ENCODE data around the gene C3orf22.

Gene C3orf22

GRCh38 chr3:126503701-126504100 is 55.0 kb downstream of the C3orf22 start:
- no peak overlapping the region for H3K23ac ChIP-seq (ENCODE audit: low read length in 2 of 2)
- H2BK15ac ChIP-seq (ENCODE audit: low read depth, poor library complexity, severe bottlenecking) = no peak overlapping the region
- H3K9me3 ChIP-seq (ENCODE audit: control insufficient read depth, low read length) = no peaks in the 10 kb centered on the region
- no peak for DNase-seq
- no peak overlapping the region for H2AFZ ChIP-seq (ENCODE audit: low read depth, low read length)
- H2AK5ac ChIP-seq (ENCODE audit: low read length, severe bottlenecking) = no peak overlapping the region
- H3K4me2 ChIP-seq (ENCODE audit: low read length, poor library complexity, severe bottlenecking) = no peak overlapping the region
- H3K18ac ChIP-seq (ENCODE audit: low read depth in 1 of 2, low read length in 2 of 2) = no peak overlapping the region
- H4K91ac ChIP-seq (ENCODE audit: low read length) = no peak overlapping the region
- H3K27me3 ChIP-seq (ENCODE audit: control insufficient read depth in 1 of 2, insufficient read depth in 1 of 2, low read length in 2 of 2) = peaks cover 5 to 42% of the 10 kb centered on the region in 2 experiments
- no peak overlapping the region for H3K4me3 ChIP-seq (ENCODE audit: insufficient read depth in 1 of 2, low read depth in 1 of 2, low read length in 2 of 2)
- H3K4ac ChIP-seq (ENCODE audit: low read depth in 1 of 2, low read length in 2 of 2) = no peak overlapping the region
- H3K4me1 ChIP-seq (ENCODE audit: control insufficient read depth, insufficient read depth, low read depth, low read length) = peaks cover 2% of the 10 kb centered on the region
- no peaks in the 10 kb centered on the region for H3K79me1 ChIP-seq (replicated peaks; ENCODE audit: low read length, poor library complexity, severe bottlenecking)
- H3K36me3 ChIP-seq (ENCODE audit: control insufficient read depth in 1 of 2, insufficient read depth in 2 of 2, low read depth in 1 of 2, low read length in 2 of 2) = no peaks in the 10 kb centered on the region
- H3K9ac ChIP-seq (ENCODE audit: low read length) = no peak overlapping the region
- H3K27ac ChIP-seq (ENCODE audit: low read length, poor library complexity, severe bottlenecking) = no peak overlapping the region
- H3K14ac ChIP-seq (ENCODE audit: low read length in 2 of 2) = no peak overlapping the region
- H4K8ac ChIP-seq (ENCODE audit: low read length) = no peak overlapping the region
- no peak overlapping the region for H2BK12ac ChIP-seq (ENCODE audit: low read length in 2 of 2)
- no peak overlapping the region for H2BK5ac ChIP-seq (ENCODE audit: low read depth, low read length, poor library complexity, severe bottlenecking)
- 89% methylated on average over 10 of the region's 10 CpGs for WGBS
- H2BK120ac ChIP-seq (ENCODE audit: low read depth, low read length) = no peak overlapping the region

- no peak overlapping the region for H4K8ac ChIP-seq (ENCODE audit: low read length)
- no peak overlapping the region for H3K23ac ChIP-seq (ENCODE audit: low read length in 2 of 2)
- H3K79me1 ChIP-seq (replicated peaks; ENCODE audit: low read length, poor library complexity, severe bottlenecking) = no peaks in the 10 kb centered on the region
- H3K18ac ChIP-seq (ENCODE audit: low read depth in 1 of 2, low read length in 2 of 2) = no peak overlapping the region
- H4K91ac ChIP-seq (ENCODE audit: low read length) = no peak overlapping the region
- no peaks in the 10 kb centered on the region for H3K4me1 ChIP-seq (ENCODE audit: control insufficient read depth, insufficient read depth, low read depth, low read length)
- H3K9me3 ChIP-seq (ENCODE audit: control insufficient read depth, low read length) = no peaks in the 10 kb centered on the region
- H2AK5ac ChIP-seq (ENCODE audit: low read length, severe bottlenecking) = no peak overlapping the region
- no peak overlapping the region for H2AFZ ChIP-seq (ENCODE audit: low read depth, low read length)
- H3K27me3 ChIP-seq (ENCODE audit: control insufficient read depth in 1 of 2, insufficient read depth in 1 of 2, low read length in 2 of 2) = peaks cover 5 to 42% of the 10 kb centered on the region in 2 experiments
- H3K4me2 ChIP-seq (ENCODE audit: low read length, poor library complexity, severe bottlenecking) = no peak overlapping the region
- H3K27ac ChIP-seq (ENCODE audit: low read length, poor library complexity, severe bottlenecking) = no peak overlapping the region
- no peak overlapping the region for H3K4me3 ChIP-seq (ENCODE audit: insufficient read depth in 1 of 2, low read depth in 1 of 2, low read length in 2 of 2)
- H3K36me3 ChIP-seq (ENCODE audit: control insufficient read depth in 1 of 2, insufficient read depth in 2 of 2, low read depth in 1 of 2, low read length in 2 of 2) = no peaks in the 10 kb centered on the region
- no peak overlapping the region for H2BK12ac ChIP-seq (ENCODE audit: low read length in 2 of 2)
- H3K4ac ChIP-seq (ENCODE audit: low read depth in 1 of 2, low read length in 2 of 2) = no peak overlapping the region
- no peak overlapping the region for H3K9ac ChIP-seq (ENCODE audit: low read length)
- H3K14ac ChIP-seq (ENCODE audit: low read length in 2 of 2) = peak overlapping the region in 1 of 2 experiments; percentile 12
- WGBS = 93% methylated on average over 1 of the region's 1 CpG
- H2BK120ac ChIP-seq (ENCODE audit: low read depth, low read length) = no peak overlapping the region
- H2BK15ac ChIP-seq (ENCODE audit: low read depth, poor library complexity, severe bottlenecking) = no peak overlapping the region
- no peak for DNase-seq
- no peak overlapping the region for H2BK5ac ChIP-seq (ENCODE audit: low read depth, low read length, poor library complexity, severe bottlenecking)
Measured at GRCh38 chr3:126502656-126503055, 56.1 kb downstream of the C3orf22 start.

GRCh38 chr3:126501736-126502135 is 57.0 kb downstream of the C3orf22 start:
- no peak overlapping the region for H2BK12ac ChIP-seq (ENCODE audit: low read length in 2 of 2)
- H3K4me3 ChIP-seq (ENCODE audit: insufficient read depth in 1 of 2, low read depth in 1 of 2, low read length in 2 of 2) = no peak overlapping the region
- no peak overlapping the region for H3K18ac ChIP-seq (ENCODE audit: low read depth in 1 of 2, low read length in 2 of 2)
- H2BK5ac ChIP-seq (ENCODE audit: low read depth, low read length, poor library complexity, severe bottlenecking) = no peak overlapping the region
- peak overlapping the region in 1 of 2 experiments; percentile 23 for H3K23ac ChIP-seq (ENCODE audit: low read length in 2 of 2)
- no peak overlapping the region for H2BK15ac ChIP-seq (ENCODE audit: low read depth, poor library complexity, severe bottlenecking)
- no peak for DNase-seq
- H3K27me3 ChIP-seq (ENCODE audit: control insufficient read depth in 1 of 2, insufficient read depth in 1 of 2, low read length in 2 of 2) = peaks cover 5 to 41% of the 10 kb centered on the region in 2 experiments
- H4K8ac ChIP-seq (ENCODE audit: low read length) = no peak overlapping the region
- H2BK120ac ChIP-seq (ENCODE audit: low read depth, low read length) = no peak overlapping the region
- WGBS = 55% methylated on average over 7 of the region's 7 CpGs
- no peak overlapping the region for H3K4me2 ChIP-seq (ENCODE audit: low read length, poor library complexity, severe bottlenecking)
- H3K36me3 ChIP-seq (ENCODE audit: control insufficient read depth in 1 of 2, insufficient read depth in 2 of 2, low read depth in 1 of 2, low read length in 2 of 2) = no peaks in the 10 kb centered on the region
- H3K79me1 ChIP-seq (replicated peaks; ENCODE audit: low read length, poor library complexity, severe bottlenecking) = no peaks in the 10 kb centered on the region
- no peaks in the 10 kb centered on the region for H3K9me3 ChIP-seq (ENCODE audit: control insufficient read depth, low read length)
- H3K9ac ChIP-seq (ENCODE audit: low read length) = no peak overlapping the region
- H3K27ac ChIP-seq (ENCODE audit: low read length, poor library complexity, severe bottlenecking) = no peak overlapping the region
- no peak overlapping the region for H3K14ac ChIP-seq (ENCODE audit: low read length in 2 of 2)
- H2AK5ac ChIP-seq (ENCODE audit: low read length, severe bottlenecking) = no peak overlapping the region
- H2AFZ ChIP-seq (ENCODE audit: low read depth, low read length) = no peak overlapping the region
- H3K4me1 ChIP-seq (ENCODE audit: control insufficient read depth, insufficient read depth, low read depth, low read length) = peaks cover 2% of the 10 kb centered on the region
- H3K4ac ChIP-seq (ENCODE audit: low read depth in 1 of 2, low read length in 2 of 2) = no peak overlapping the region
- no peak overlapping the region for H4K91ac ChIP-seq (ENCODE audit: low read length)

GRCh38 chr3:126501054-126501453 is 57.7 kb downstream of the C3orf22 start:
- no peak overlapping the region for H3K14ac ChIP-seq (ENCODE audit: low read length in 2 of 2)
- no peak overlapping the region for H3K18ac ChIP-seq (ENCODE audit: low read depth in 1 of 2, low read length in 2 of 2)
- H3K36me3 ChIP-seq (ENCODE audit: control insufficient read depth in 1 of 2, insufficient read depth in 2 of 2, low read depth in 1 of 2, low read length in 2 of 2) = no peaks in the 10 kb centered on the region
- no peak overlapping the region for H3K4ac ChIP-seq (ENCODE audit: low read depth in 1 of 2, low read length in 2 of 2)
- 79% methylated on average over 5 of the region's 5 CpGs for WGBS
- DNase-seq = no peak
- peaks cover 5 to 35% of the 10 kb centered on the region in 2 experiments for H3K27me3 ChIP-seq (ENCODE audit: control insufficient read depth in 1 of 2, insufficient read depth in 1 of 2, low read length in 2 of 2)
- no peak overlapping the region for H3K23ac ChIP-seq (ENCODE audit: low read length in 2 of 2)
- no peak overlapping the region for H3K4me3 ChIP-seq (ENCODE audit: insufficient read depth in 1 of 2, low read depth in 1 of 2, low read length in 2 of 2)
- no peak overlapping the region for H4K8ac ChIP-seq (ENCODE audit: low read length)
- H3K9me3 ChIP-seq (ENCODE audit: control insufficient read depth, low read length) = no peaks in the 10 kb centered on the region
- H2AK5ac ChIP-seq (ENCODE audit: low read length, severe bottlenecking) = no peak overlapping the region
- H2AFZ ChIP-seq (ENCODE audit: low read depth, low read length) = no peak overlapping the region
- H3K9ac ChIP-seq (ENCODE audit: low read length) = no peak overlapping the region
- no peak overlapping the region for H2BK12ac ChIP-seq (ENCODE audit: low read length in 2 of 2)
- no peak overlapping the region for H2BK5ac ChIP-seq (ENCODE audit: low read depth, low read length, poor library complexity, severe bottlenecking)
- H3K79me1 ChIP-seq (replicated peaks; ENCODE audit: low read length, poor library complexity, severe bottlenecking) = no peaks in the 10 kb centered on the region
- no peak overlapping the region for H3K4me2 ChIP-seq (ENCODE audit: low read length, poor library complexity, severe bottlenecking)
- no peak overlapping the region for H4K91ac ChIP-seq (ENCODE audit: low read length)
- no peak overlapping the region for H2BK120ac ChIP-seq (ENCODE audit: low read depth, low read length)
- no peak overlapping the region for H2BK15ac ChIP-seq (ENCODE audit: low read depth, poor library complexity, severe bottlenecking)
- H3K4me1 ChIP-seq (ENCODE audit: control insufficient read depth, insufficient read depth, low read depth, low read length) = peaks cover 2% of the 10 kb centered on the region
- H3K27ac ChIP-seq (ENCODE audit: low read length, poor library complexity, severe bottlenecking) = no peak overlapping the region
